Thoracic aorta (tissue), 2 donors: ENCODE data around the gene ABCF1. TPM values are rescaled to one million over a fixed set of nuclear protein-coding genes. Genes with fewer than 3 reads are reported as not detected.
A peak's percentile ranks its signal among the peaks of the same experiment; 100 is the strongest.

Experiments used
- ATAC-seq: fragments of 150-250 bp; one replicate; pipeline ENCODE4 v1.8.0; 2017; ENCODE audit warnings: low read depth; ENCODE audit not compliant: insufficient number of reproducible peaks, low FRiP score
- DNase-seq: peaks from one replicate; pipeline ENCODE4 v3.0.0-alpha.2; 2020; ENCODE audit warnings: low spot score
- H3K27ac ChIP-seq, 2 donors: fragments of 200-600 bp; sonication (generic); 1 replicate in 1 of 2; 2 replicates in 1 of 2; pipeline ENCODE4 v1.5.1; 2016; ENCODE audit warnings: mild to moderate bottlenecking in 2 of 2, moderate library complexity in 2 of 2
- H3K27me3 ChIP-seq: fragments of 200-600 bp; sonication (generic); replicated peaks from 2 replicates; pipeline ENCODE4 v1.6.0; 2016; ENCODE audit warnings: mild to moderate bottlenecking; ENCODE audit not compliant: insufficient read depth
- H3K36me3 ChIP-seq: fragments of 200-600 bp; sonication (generic); one replicate; pipeline ENCODE4 v1.5.1; 2016
- H3K4me1 ChIP-seq, 2 donors: fragments of 200-600 bp; sonication (generic); 1 replicate in 1 of 2; 2 replicates in 1 of 2; pipeline versions ENCODE4 v1.5.1 to v1.6.0; 2016; ENCODE audit warnings: low read depth in 2 of 2, mild to moderate bottlenecking in 1 of 2; ENCODE audit not compliant: control insufficient read depth in 1 of 2
- H3K4me3 ChIP-seq: fragments of 200-600 bp; sonication (generic); 2 replicates; pipeline ENCODE4 v1.5.1; 2016; ENCODE audit warnings: mild to moderate bottlenecking
- H3K9me3 ChIP-seq: fragments of 200-600 bp; sonication (generic); 2 replicates; pipeline ENCODE4 v1.5.1; 2016
- CTCF ChIP-seq: fragments of 200-600 bp; sonication (generic); IDR thresholded peaks from one replicate; pipeline ENCODE4 v1.5.1; 2019; ENCODE audit warnings: antibody characterized with exemption
- total RNA-seq, 2 donors: library from RNA; depleted of rRNA; stranded (reverse); fragments of >200 nt; gene quantifications; one replicate each; pipeline versions ENCODE4 v1.1.0 to v1.2.3, GENCODE V29; 2016

ABCF1 gene
- total RNA-seq, 2 donors from 2014 or later, result 24.2 to 52.1 TPM

- Histone ChIP-seq H3K36me3 (peaks cover 22% of the 10 kb centered on the region), H3K27ac (peak overlapping the region in 1 of 2 donors; percentile 94), H3K9me3 (no peaks in the 10 kb centered on the region), H3K27me3 (no peaks in the 10 kb centered on the region), H3K4me1 (peaks cover 25 to 52% of the 10 kb centered on the region in 2 donors), H3K4me3 (no peak overlapping the region)
- DNase-seq, result no peak
- TF ChIP-seq CTCF, result no peak
- ATAC-seq, result no peak
Observed at GRCh38 chr6:30612213-30612612, 41.0 kb downstream of the ABCF1 start.

- no peaks in the 10 kb centered on the region for H3K27me3 ChIP-seq
- DNase-seq (no peak), ATAC-seq (no peak)
- H3K36me3 ChIP-seq, result peaks cover 17% of the 10 kb centered on the region
- TF ChIP-seq CTCF, result no peak
- H3K9me3 ChIP-seq, result no peaks in the 10 kb centered on the region
- H3K27ac ChIP-seq, result peak overlapping the region in 1 of 2 donors; percentile 94
- no peak overlapping the region for H3K4me3 ChIP-seq
- H3K4me1 ChIP-seq, result peaks cover 25 to 52% of the 10 kb centered on the region in 2 donors
Observed at GRCh38 chr6:30612687-30613248, 41.5 kb downstream of the ABCF1 start.

- no peaks in the 10 kb centered on the region for H3K9me3 ChIP-seq
- H3K27ac ChIP-seq, result peak overlapping the region; percentile 59 to 94
- no peaks in the 10 kb centered on the region for H3K27me3 ChIP-seq
- peak overlapping the region; percentile 76 for H3K4me3 ChIP-seq
- DNase-seq (no peak), ATAC-seq (no peak)
- H3K36me3 ChIP-seq, result peaks cover 14% of the 10 kb centered on the region
- peaks cover 29 to 57% of the 10 kb centered on the region in 2 donors for H3K4me1 ChIP-seq
- TF ChIP-seq CTCF, result no peak
Observed at GRCh38 chr6:30613251-30614043, 42.2 kb downstream of the ABCF1 start.

GRCh38 chr6:30614044-30614842 is 43.0 kb downstream of the ABCF1 start:
- Histone ChIP-seq H3K9me3 (no peaks in the 10 kb centered on the region), H3K4me1 (peaks cover 33 to 63% of the 10 kb centered on the region in 2 donors), H3K27ac (peak overlapping the region; percentile 59 to 94), H3K27me3 (no peaks in the 10 kb centered on the region), H3K36me3 (peaks cover 6% of the 10 kb centered on the region), H3K4me3 (peak overlapping the region; percentile 76)
- TF ChIP-seq CTCF, result no peak
- no peak for DNase-seq
- ATAC-seq, result no peak

GRCh38 chr6:30614843-30615218 is 43.6 kb downstream of the ABCF1 start:
- H3K4me1 ChIP-seq, result peaks cover 31 to 59% of the 10 kb centered on the region in 2 donors
- peak; percentile 83 for DNase-seq
- no peak for TF ChIP-seq CTCF

More at GRCh38 chr6:30614843-30615218, 43.6 kb downstream of the ABCF1 start:
- Histone ChIP-seq H3K27me3 (no peaks in the 10 kb centered on the region), H3K9me3 (no peaks in the 10 kb centered on the region), H3K4me3 (peak overlapping the region; percentile 76), H3K36me3 (peaks cover 5% of the 10 kb centered on the region), H3K27ac (peak overlapping the region; percentile 91 to 94)
- peak; percentile 79 for ATAC-seq
